ENCODE results near the gene FCHSD2. TPM values are rescaled to one million over a fixed set of nuclear protein-coding genes. Genes with fewer than 3 reads are reported as not detected.

The FCHSD2 gene
- total and polyA plus RNA-seq, 9 of the 15 experiments (the other 6 are each of a cell fraction or from before 2014, with no cell fraction given) = 1.8 to 14.7 (median 6.4) TPM

GRCh38 chr11:72793425-72794367 lies 348.4 kb downstream of the FCHSD2 start, which contains the start of gene STARD10 (continued):
- TF ChIP-seq MLX (CRISPR knock-in tag; conservative IDR thresholded peaks at IDR 0.05) (no peak), EP300 (IDR thresholded peaks at IDR 0.05; ENCODE audit: low read length) (peak; percentile 38), ZEB2 (IDR thresholded peaks at IDR 0.05) (no peak; the same call in 1 of the 2 replicates), ZNF699 (CRISPR knock-in tag; IDR thresholded peaks at IDR 0.05; ENCODE audit: insufficient replicate concordance) (no peak), TRIM24 (IDR thresholded peaks at IDR 0.05) (no peak), NELFE (IDR thresholded peaks at IDR 0.05; ENCODE audit: insufficient read depth, insufficient read length) (no peak), SFPQ (IDR thresholded peaks at IDR 0.05; ENCODE audit: low read depth, low read length) (no peak), MAFK (IDR thresholded peaks at IDR 0.05; ENCODE audit: low read length) (no peak; the same call in 1 of the 2 replicates), ZNF766 (CRISPR knock-in tag; conservative IDR thresholded peaks at IDR 0.05) (peak; percentile 85), ATF3 (IDR thresholded peaks at IDR 0.05) (peak; percentile 17; the same call in 1 of the 2 replicates), ATF3 (CRISPR knock-in tag; conservative IDR thresholded peaks at IDR 0.05) (peak; percentile 51), MYC (IDR thresholded peaks at IDR 0.05; ENCODE audit: low read depth, low read length) (peak; percentile 47), MYC (CRISPR knock-in tag; IDR thresholded peaks at IDR 0.05; ENCODE audit: borderline replicate concordance, low read depth) (peak; percentile 60; the same call in 1 of the 2 replicates), GTF3C2 (IDR thresholded peaks at IDR 0.05; ENCODE audit: borderline replicate concordance, extremely low read depth, insufficient read length) (no peak), ZNF644 (tag; IDR thresholded peaks at IDR 0.05; ENCODE audit: low read depth) (peak; percentile 63), IFI16 (CRISPR knock-in tag; IDR thresholded peaks at IDR 0.05) (no peak), MYBL2 (IDR thresholded peaks at IDR 0.05; ENCODE audit: low read depth) (peak; percentile 31; the same call in 1 of the 2 replicates), MYBL2 (CRISPR knock-in tag; IDR thresholded peaks at IDR 0.05; ENCODE audit: borderline replicate concordance) (no peak), PHB2 (IDR thresholded peaks at IDR 0.05; ENCODE audit: low read depth) (no peak), FIP1L1 (IDR thresholded peaks at IDR 0.05; ENCODE audit: low read depth, low read length, poor library complexity, severe bottlenecking) (peak; percentile 68), SNRNP70 (optimal IDR thresholded peaks at IDR 0.05; ENCODE audit: low read depth, low read length) (no peak)

Measured in K562 (cell line).